Measurements from ENCODE around the gene TSEN2. TPM values are rescaled to one million over a fixed set of nuclear protein-coding genes. Genes with fewer than 3 reads are reported as not detected.

TSEN2 gene
- total RNA-seq, 1 experiment from 2014 or later, result 22.0 TPM

GRCh38 chr3:12476238-12476897 lies 7.9 kb upstream of the TSEN2 start:
- Histone ChIP-seq H2AFZ (ENCODE audit: low read length) (no peak overlapping the region), H3K4me2 (ENCODE audit: insufficient read depth, insufficient read length, low read length) (no peak overlapping the region), H3K23me2 (ENCODE audit: insufficient read length, low read depth, low read length, poor library complexity, severe bottlenecking) (no peaks in the 10 kb centered on the region), H3K27ac (ENCODE audit: insufficient read length, low read depth, low read length) (no peak overlapping the region), H4K5ac (ENCODE audit: insufficient read length, low read depth, low read length) (no peak overlapping the region), H3K4ac (ENCODE audit: low read depth, low read length) (no peak overlapping the region), H3K79me2 (ENCODE audit: insufficient read depth, low read length) (no peaks in the 10 kb centered on the region), H3K9ac (ENCODE audit: extremely low read depth, insufficient read length, low read length) (no peak overlapping the region), H4K91ac (ENCODE audit: insufficient read length, low read depth, low read length) (no peak overlapping the region), H3K9me3 (ENCODE audit: control insufficient read depth, low read depth, low read length) (no peaks in the 10 kb centered on the region), H3K56ac (ENCODE audit: insufficient read length, low read depth, low read length) (no peak overlapping the region), H2BK5ac (ENCODE audit: insufficient read length, low read length) (no peak overlapping the region), H4K8ac (replicated peaks; ENCODE audit: insufficient read length, low read depth, low read length) (no peak overlapping the region), H2BK12ac (ENCODE audit: insufficient read length, low read depth, low read length) (no peak overlapping the region), H3K27me3 (ENCODE audit: insufficient read depth, low read length) (no peaks in the 10 kb centered on the region), H2BK20ac (ENCODE audit: low read depth, low read length, poor library complexity, severe bottlenecking) (no peak overlapping the region), H3K14ac (ENCODE audit: insufficient read depth, low read length) (no peak overlapping the region), H2BK120ac (ENCODE audit: low read depth, low read length, poor library complexity, severe bottlenecking) (no peak overlapping the region), H3K18ac (ENCODE audit: insufficient read length, low read depth, low read length) (no peak overlapping the region), H3T11ph (ENCODE audit: low read length) (no peak overlapping the region), H3K23ac (ENCODE audit: insufficient read length, low read depth, low read length) (no peak overlapping the region), H2AK5ac (ENCODE audit: insufficient read length, low read length) (no peak overlapping the region), H4K20me1 (ENCODE audit: control insufficient read depth, insufficient read depth, insufficient read length) (no peaks in the 10 kb centered on the region), H2BK15ac (ENCODE audit: low read depth, low read length) (no peak overlapping the region), H3K4me1 (ENCODE audit: insufficient read depth, low read length) (no peaks in the 10 kb centered on the region), H3K79me1 (ENCODE audit: insufficient read depth, low read depth, low read length, poor library complexity, severe bottlenecking) (no peaks in the 10 kb centered on the region)
- no peaks in the 10 kb centered on the region for H3K9me3 Mint-ChIP-seq
- no peaks in the 10 kb centered on the region; the same call in 1 of the 2 replicates for H3K27me3 Mint-ChIP-seq (ENCODE audit: low read depth)
- H3K36me3 Mint-ChIP-seq (ENCODE audit: insufficient read depth in 1 of 3, low read depth in 3 of 3), result no peaks in the 10 kb centered on the region
- H3K27ac Mint-ChIP-seq, result no peak overlapping the region
- peaks cover 5 to 19% of the 10 kb centered on the region in 2 experiments for H3K4me1 Mint-ChIP-seq
- no peak for TF ChIP-seq CTCF (conservative IDR thresholded peaks at IDR 0.05)
- DNase-seq, result no peak
- H3K4me3 Mint-ChIP-seq, result no peak overlapping the region
- no CpG with 5 or more reads among the region's 5 CpGs for WGBS (ENCODE audit: extremely low coverage, insufficient read length, low lambda C conversion rate)

Data from H9 (cell line).